ENCODE measurements around the gene CP. TPM values are rescaled to one million over a fixed set of nuclear protein-coding genes. Genes with fewer than 3 reads are reported as not detected.

CP gene
- total RNA-seq (not detected), total RNA-seq (0 reads per million in 2 donors)

GRCh38 chr3:149221783-149222517 is at the start of gene CP:
TSS of gene CP (minus strand) at chr3:149221829. CDS start at chr3:149221792, 37 bp downstream.
- Mint-ChIP-seq H3K36me3 (ENCODE audit: low read depth) (no peaks in the 10 kb centered on the region), H3K27ac (no peak within 1 kb of the TSS), H3K4me3 (no peak within 1 kb of the TSS), H3K4me1 (peaks cover 15% of the 10 kb centered on the region), H3K27me3 (no peaks in the 10 kb centered on the region)
- H3K9me3 ChIP-seq (ENCODE audit: control insufficient read depth, low read length, poor library complexity, severe bottlenecking): no peaks in the 10 kb centered on the region
- DNase-seq (no peak), ATAC-seq (no peak)

- no peaks in the 10 kb centered on the region for H3K36me3 Mint-ChIP-seq (ENCODE audit: low read depth)
- no peak overlapping the region for H3K4me3 Mint-ChIP-seq
- no peak for ATAC-seq
- H3K9me3 ChIP-seq (ENCODE audit: control insufficient read depth, low read length, poor library complexity, severe bottlenecking): no peaks in the 10 kb centered on the region
- no peak for DNase-seq
- peaks cover 2% of the 10 kb centered on the region for H3K4me1 Mint-ChIP-seq
- H3K27me3 Mint-ChIP-seq: no peaks in the 10 kb centered on the region
- no peak overlapping the region for H3K27ac Mint-ChIP-seq
These were observed 48.6 kb upstream of the CP start for GRCh38 chr3:149270180-149270579.

GRCh38 chr3:149269687-149270086 is 48.1 kb upstream of the CP start:
- H3K4me3 Mint-ChIP-seq: no peak overlapping the region
- no peak overlapping the region for H3K27ac Mint-ChIP-seq
- no peaks in the 10 kb centered on the region for H3K27me3 Mint-ChIP-seq
- peaks cover 2% of the 10 kb centered on the region for H3K4me1 Mint-ChIP-seq
- no peaks in the 10 kb centered on the region for H3K36me3 Mint-ChIP-seq (ENCODE audit: low read depth)
- ATAC-seq (no peak), DNase-seq (no peak)
- H3K9me3 ChIP-seq (ENCODE audit: control insufficient read depth, low read length, poor library complexity, severe bottlenecking): no peaks in the 10 kb centered on the region

- no peak for ATAC-seq
- no peak overlapping the region for H3K4me3 Mint-ChIP-seq
- H3K27ac Mint-ChIP-seq: no peak overlapping the region
- no peaks in the 10 kb centered on the region for H3K9me3 ChIP-seq (ENCODE audit: control insufficient read depth, low read length, poor library complexity, severe bottlenecking)
- DNase-seq: no peak
- peaks cover 2% of the 10 kb centered on the region for H3K4me1 Mint-ChIP-seq
- no peaks in the 10 kb centered on the region for H3K36me3 Mint-ChIP-seq (ENCODE audit: low read depth)
- H3K27me3 Mint-ChIP-seq: no peaks in the 10 kb centered on the region
These were observed 45.9 kb upstream of the CP start for GRCh38 chr3:149267565-149267964.

GRCh38 chr3:149266736-149267135 is 45.1 kb upstream of the CP start:
- DNase-seq (no peak), ATAC-seq (no peak)
- Mint-ChIP-seq H3K4me3 (no peak overlapping the region), H3K4me1 (peaks cover 2% of the 10 kb centered on the region), H3K27ac (no peak overlapping the region), H3K36me3 (ENCODE audit: low read depth) (no peaks in the 10 kb centered on the region), H3K27me3 (peaks cover 1% of the 10 kb centered on the region)
- H3K9me3 ChIP-seq (ENCODE audit: control insufficient read depth, low read length, poor library complexity, severe bottlenecking): no peaks in the 10 kb centered on the region

GRCh38 chr3:149263856-149264255 is 42.2 kb upstream of the CP start:
- H3K9me3 ChIP-seq (ENCODE audit: control insufficient read depth, low read length, poor library complexity, severe bottlenecking): no peaks in the 10 kb centered on the region
- H3K4me3 Mint-ChIP-seq: no peak overlapping the region
- H3K27me3 Mint-ChIP-seq: peaks cover 24% of the 10 kb centered on the region
- no peaks in the 10 kb centered on the region for H3K36me3 Mint-ChIP-seq (ENCODE audit: low read depth)
- DNase-seq: no peak
- no peaks in the 10 kb centered on the region for H3K4me1 Mint-ChIP-seq
- no peak overlapping the region for H3K27ac Mint-ChIP-seq
- ATAC-seq: no peak

- Mint-ChIP-seq H3K4me3 (no peak overlapping the region), H3K27ac (no peak overlapping the region), H3K36me3 (ENCODE audit: low read depth) (peaks cover 3% of the 10 kb centered on the region), H3K4me1 (no peaks in the 10 kb centered on the region), H3K27me3 (peaks cover 42% of the 10 kb centered on the region)
- DNase-seq: no peak
- ATAC-seq: no peak
- no peaks in the 10 kb centered on the region for H3K9me3 ChIP-seq (ENCODE audit: control insufficient read depth, low read length, poor library complexity, severe bottlenecking)
These were observed 37.1 kb upstream of the CP start for GRCh38 chr3:149258714-149259113.

DNA sequence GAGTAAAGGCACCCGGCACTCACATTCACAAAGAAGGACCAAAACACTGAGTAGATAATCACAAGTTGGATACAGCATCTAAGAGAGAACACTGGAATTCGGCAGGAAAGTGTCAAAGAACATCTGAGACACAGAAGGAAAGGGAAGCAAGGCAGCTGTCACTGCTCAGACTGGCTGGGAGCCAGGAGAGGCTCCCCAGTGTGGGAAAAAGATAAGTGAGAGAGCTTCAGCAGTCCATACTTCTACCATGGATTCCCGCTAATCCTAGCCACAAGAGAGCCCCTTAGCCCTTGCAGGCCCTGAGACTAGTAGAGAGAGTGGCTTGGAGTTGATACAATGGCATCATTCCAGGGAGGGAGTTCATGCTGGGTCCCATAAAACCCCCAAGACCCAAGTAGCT is 36.7 kb upstream of the CP start:
- no peaks in the 10 kb centered on the region for H3K9me3 ChIP-seq (ENCODE audit: control insufficient read depth, low read length, poor library complexity, severe bottlenecking)
- peaks cover 3% of the 10 kb centered on the region for H3K36me3 Mint-ChIP-seq (ENCODE audit: low read depth)
- no peaks in the 10 kb centered on the region for H3K4me1 Mint-ChIP-seq
- no peak overlapping the region for H3K27ac Mint-ChIP-seq
- no peak overlapping the region for H3K4me3 Mint-ChIP-seq
- peaks cover 42% of the 10 kb centered on the region for H3K27me3 Mint-ChIP-seq
- DNase-seq (no peak), ATAC-seq (no peak)

DNA sequence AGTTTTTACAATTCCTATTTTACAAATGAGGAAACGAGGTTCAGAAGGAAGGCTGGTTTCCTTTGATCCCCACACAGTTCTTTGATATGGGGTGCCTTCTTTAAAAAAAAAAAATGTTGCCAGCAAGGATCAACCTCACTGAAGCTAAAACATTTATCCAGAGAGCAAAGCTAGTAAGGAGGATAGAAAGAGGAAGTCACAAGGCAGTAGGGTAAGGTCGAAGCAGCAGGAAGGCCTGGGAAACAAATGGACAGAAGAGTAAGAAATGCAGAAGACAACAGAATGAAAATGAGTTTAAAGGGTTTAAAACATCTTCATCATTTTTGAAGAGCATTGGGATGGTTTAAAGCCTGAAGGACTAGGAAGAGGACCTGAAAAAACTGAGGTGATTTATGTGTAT is 30.6 kb upstream of the CP start:
- H3K27me3 Mint-ChIP-seq: peaks cover 46% of the 10 kb centered on the region
- DNase-seq: no peak
- H3K27ac Mint-ChIP-seq: no peak overlapping the region
- ATAC-seq: no peak
- H3K4me1 Mint-ChIP-seq: peaks cover 3% of the 10 kb centered on the region
- H3K36me3 Mint-ChIP-seq (ENCODE audit: low read depth): peaks cover 7% of the 10 kb centered on the region
- H3K4me3 Mint-ChIP-seq: no peak overlapping the region
- no peaks in the 10 kb centered on the region for H3K9me3 ChIP-seq (ENCODE audit: control insufficient read depth, low read length, poor library complexity, severe bottlenecking)

DNA sequence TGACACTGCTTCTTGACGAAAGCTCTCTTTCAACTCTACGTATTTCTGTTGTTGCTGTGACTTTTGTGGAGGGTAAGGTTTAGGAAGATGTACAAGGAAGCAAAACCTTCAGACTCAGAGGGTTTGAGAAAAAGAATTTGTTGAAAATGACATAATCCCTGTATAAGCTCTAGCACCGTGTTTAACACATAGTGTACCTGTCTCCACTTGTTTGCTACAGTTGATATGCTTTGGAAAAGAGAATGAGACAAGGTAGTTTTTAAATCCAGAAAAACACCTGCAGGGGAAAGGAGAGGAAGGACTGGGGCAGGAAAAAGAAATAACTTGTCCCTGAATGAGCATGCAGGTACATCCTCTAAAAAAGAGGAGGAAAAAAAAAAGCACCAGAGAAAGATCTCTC is 29.6 kb upstream of the CP start:
- Mint-ChIP-seq H3K4me1 (peaks cover 5% of the 10 kb centered on the region), H3K4me3 (no peak overlapping the region), H3K27me3 (peaks cover 44% of the 10 kb centered on the region), H3K27ac (no peak overlapping the region), H3K36me3 (ENCODE audit: low read depth) (peaks cover 7% of the 10 kb centered on the region)
- no peak for DNase-seq
- H3K9me3 ChIP-seq (ENCODE audit: control insufficient read depth, low read length, poor library complexity, severe bottlenecking): no peaks in the 10 kb centered on the region
- no peak for ATAC-seq

- ATAC-seq (no peak), DNase-seq (no peak)
- peaks cover 12% of the 10 kb centered on the region for H3K4me1 Mint-ChIP-seq
- H3K27ac Mint-ChIP-seq: no peak overlapping the region
- H3K27me3 Mint-ChIP-seq: peaks cover 41% of the 10 kb centered on the region
- H3K4me3 Mint-ChIP-seq: no peak overlapping the region
- no peaks in the 10 kb centered on the region for H3K9me3 ChIP-seq (ENCODE audit: control insufficient read depth, low read length, poor library complexity, severe bottlenecking)
- H3K36me3 Mint-ChIP-seq (ENCODE audit: low read depth): peaks cover 7% of the 10 kb centered on the region
These were observed 26.5 kb upstream of the CP start for GRCh38 chr3:149247929-149248691.

GRCh38 chr3:149247008-149247710 is 25.5 kb upstream of the CP start:
- Mint-ChIP-seq H3K4me3 (no peak overlapping the region), H3K36me3 (ENCODE audit: low read depth) (peaks cover 5% of the 10 kb centered on the region), H3K27me3 (peaks cover 41% of the 10 kb centered on the region), H3K27ac (no peak overlapping the region), H3K4me1 (peaks cover 12% of the 10 kb centered on the region)
- ATAC-seq (no peak), DNase-seq (no peak)
- no peaks in the 10 kb centered on the region for H3K9me3 ChIP-seq (ENCODE audit: control insufficient read depth, low read length, poor library complexity, severe bottlenecking)

- Mint-ChIP-seq H3K4me1 (peaks cover 12% of the 10 kb centered on the region), H3K4me3 (peak overlapping the region; percentile 39), H3K27ac (no peak overlapping the region), H3K36me3 (ENCODE audit: low read depth) (peaks cover 4% of the 10 kb centered on the region), H3K27me3 (peaks cover 37% of the 10 kb centered on the region)
- no peaks in the 10 kb centered on the region for H3K9me3 ChIP-seq (ENCODE audit: control insufficient read depth, low read length, poor library complexity, severe bottlenecking)
- ATAC-seq: no peak
- no peak for DNase-seq
These were observed 24.3 kb upstream of the CP start for GRCh38 chr3:149245738-149246451.

Data from T-helper 17 cell (primary cell).